ENCODE results near the gene PDE4D.

PDE4D gene

DNA sequence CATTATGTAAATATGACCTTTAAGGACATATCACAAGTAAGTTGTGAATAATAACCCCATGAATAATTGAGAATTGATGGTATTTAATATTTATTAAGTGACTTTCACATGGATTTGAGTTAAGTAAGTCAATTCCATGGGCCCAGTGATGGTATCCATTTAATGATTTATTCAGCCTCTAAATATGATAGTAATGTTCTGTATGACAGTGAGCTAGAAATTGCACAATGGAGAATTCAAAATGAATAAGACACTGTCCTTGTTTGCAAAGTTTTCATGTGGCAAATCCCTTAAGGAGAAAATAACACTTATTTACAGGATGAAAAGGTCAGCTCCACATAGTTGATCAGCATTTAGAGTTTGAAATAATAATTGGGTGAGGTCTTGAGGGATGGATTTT lies 160.7 kb downstream of the PDE4D start:
- no peak for DNase-seq

GRCh38 chr5:59732301-59732700 lies 161.2 kb downstream of the PDE4D start:
- DNase-seq: peak; percentile 44

DNA sequence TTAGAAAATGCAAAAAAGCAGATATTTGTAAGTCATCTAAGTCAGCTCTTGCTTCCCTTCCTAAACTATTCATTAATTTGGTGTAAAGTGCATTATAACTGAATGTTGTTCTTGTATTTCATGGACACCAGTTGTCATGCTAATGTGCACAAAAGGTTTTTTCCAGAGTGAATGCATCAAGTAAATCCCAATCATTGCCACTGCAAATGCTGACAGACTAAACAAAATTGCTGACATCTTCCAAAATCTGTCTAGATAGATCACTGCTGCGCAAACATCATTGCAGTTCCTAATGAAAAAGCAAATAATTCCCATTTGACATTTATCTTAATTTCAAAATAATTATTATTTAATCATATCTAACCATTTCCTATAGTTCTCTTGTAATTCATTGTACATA lies 161.7 kb downstream of the PDE4D start:
- no peak for DNase-seq

DNA sequence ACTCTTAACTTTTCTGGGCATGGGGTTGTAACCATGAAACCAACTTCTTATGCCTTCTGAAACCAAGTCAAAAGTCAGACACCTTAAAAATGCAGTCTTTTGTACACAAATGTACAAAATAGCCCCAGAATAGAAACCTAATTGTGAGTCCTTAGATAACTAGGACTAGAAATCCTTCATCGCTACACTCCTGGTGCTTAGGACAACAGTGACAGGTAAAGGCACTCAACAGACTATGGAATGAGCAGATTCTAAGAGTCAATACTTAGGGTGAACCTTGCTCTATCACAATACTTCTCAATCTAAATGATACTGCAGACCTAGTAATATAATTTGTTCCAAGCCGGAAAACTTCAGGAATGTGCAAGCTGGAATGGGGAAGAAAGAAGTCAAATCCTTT lies 163.7 kb downstream of the PDE4D start:
- no peak for DNase-seq

GRCh38 chr5:59729357-59729756 lies 164.2 kb downstream of the PDE4D start:
- DNase-seq: no peak

GRCh38 chr5:59728356-59728755 lies 165.2 kb downstream of the PDE4D start:
- DNase-seq: no peak

DNA sequence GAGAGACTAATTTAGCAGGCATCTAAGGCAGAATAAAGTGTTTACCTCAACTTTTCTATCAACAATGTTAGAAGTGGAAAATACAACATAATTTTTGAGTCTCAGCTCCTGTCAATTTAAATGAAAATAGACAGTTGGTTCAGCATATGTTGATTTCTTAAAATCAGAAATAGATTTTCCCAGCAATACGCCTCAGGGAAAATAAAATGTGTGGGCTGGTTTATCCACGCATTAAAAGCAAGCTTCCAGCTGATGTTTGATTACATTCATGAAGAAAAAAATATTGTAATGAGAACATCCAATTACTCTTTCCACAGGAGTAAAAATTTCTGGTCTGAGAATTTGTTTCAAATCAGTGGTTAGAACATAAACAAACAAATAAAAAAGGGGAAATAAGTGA lies 166.3 kb downstream of the PDE4D start:
- no peak for DNase-seq

DNA sequence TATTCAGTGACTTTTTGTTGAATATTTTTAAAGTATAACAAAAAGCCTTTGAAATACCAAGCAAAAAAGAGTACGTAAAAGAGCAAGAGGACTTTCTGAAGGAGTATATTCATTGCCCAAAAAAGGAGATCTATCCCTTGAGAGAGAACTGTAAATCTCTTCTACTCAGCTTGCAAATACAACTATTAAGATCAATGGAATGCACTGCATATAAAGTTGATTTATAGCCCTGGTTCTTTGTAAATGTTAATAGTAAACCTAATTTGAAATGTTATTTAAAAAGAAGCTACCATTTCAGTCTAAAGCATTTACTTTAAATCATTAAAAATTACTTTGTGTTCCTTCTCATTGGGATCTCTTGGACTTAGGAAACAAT lies 168.1 kb downstream of the PDE4D start:
- no peak for DNase-seq

DNA sequence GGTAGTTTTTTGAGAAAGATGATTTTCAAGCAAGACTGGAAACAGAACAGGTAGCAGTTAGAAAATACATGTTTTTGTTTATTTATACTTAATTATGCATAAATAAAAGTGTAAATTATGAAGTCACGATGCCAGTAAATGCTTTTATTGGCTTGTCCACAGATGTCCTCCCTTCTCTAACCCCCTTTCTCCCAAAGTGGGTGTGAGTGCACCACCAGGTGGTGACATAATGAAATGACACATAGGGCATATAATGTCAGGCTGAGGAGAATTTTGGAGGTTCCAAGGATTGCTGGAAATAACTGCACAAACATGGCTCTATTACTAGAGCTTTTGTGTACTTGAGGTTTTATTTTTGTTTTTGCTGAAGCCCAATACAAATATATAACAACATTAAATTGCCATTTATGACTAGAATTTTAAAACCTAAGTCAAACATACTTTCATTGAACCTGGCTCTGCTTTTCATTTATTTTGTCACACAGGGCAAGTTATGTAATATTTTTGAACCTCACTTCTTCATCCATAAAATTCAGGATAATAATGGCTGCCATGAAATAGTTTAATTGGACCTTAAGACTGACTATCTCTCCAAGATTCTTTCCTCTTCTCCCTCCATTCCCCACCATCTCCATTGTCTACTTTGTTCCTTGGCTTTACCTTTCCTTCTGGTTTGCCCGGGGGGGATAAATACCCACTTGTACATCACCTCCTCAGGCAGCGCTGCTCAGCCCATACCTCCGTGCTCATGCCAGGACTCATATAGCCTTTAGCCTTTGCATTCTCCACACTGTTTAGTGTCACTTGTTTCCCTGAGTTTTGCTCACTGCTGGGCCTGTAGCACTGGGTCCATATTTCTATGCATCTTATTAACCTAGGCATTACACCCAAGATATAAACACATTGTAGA lies 168.8 kb downstream of the PDE4D start:
- no peak for DNase-seq

DNA sequence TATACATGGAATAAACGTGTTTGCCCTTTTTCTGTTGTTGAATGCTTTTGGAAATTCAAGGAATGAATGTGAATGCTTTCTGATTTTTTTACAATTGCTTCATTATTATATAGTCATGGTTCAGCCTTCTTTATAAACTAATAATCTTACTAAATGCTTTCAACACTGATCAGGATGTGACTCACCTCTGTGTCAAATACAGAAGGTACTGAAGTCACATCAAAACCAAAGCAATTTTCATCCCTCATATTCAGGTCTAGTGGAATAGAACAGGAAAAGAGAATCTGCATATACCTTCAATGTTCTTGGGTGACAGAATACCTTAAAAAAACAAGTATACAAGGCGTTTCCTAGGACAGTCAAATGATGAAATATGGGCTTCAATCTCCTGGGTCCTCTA lies 170.7 kb downstream of the PDE4D start:
- DNase-seq: no peak

DNA sequence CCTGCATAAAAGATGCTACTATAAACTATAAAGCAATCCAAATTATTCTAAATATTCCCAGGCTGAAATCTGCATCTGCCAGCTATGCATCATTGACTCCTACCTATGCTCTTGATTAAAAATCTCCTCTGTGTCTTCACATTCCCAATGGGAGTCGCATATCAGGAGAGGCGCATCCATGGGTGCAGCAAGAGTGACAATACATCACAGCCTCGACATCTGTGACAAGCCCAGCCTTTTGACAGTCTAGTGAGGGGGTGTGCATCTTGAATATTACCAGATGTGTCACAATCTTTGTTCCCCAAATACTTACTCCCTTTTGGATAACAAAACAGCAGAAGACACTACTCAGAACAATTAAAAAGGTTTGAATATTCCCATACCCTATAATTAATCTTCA lies 171.8 kb downstream of the PDE4D start:
- DNase-seq: no peak

DNA sequence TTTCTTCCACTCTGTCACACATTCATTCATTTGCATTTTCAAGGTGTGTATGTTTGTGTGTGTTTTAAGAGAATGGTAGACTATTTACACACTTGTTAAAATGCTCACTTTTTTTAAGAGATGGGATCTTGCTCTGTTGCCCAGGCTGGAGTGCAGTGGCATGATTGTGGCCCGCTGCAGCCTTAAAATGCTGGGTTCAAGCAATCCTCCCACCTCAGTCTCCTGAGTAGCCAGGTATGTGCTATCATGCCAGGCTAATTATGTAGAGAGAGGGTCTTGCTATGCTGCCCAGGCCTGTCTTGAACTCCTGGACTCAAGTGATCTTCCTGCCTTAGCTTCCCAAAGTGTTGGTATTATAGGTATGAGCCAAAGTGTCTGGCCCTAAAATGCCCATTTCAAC lies 173.5 kb downstream of the PDE4D start:
- DNase-seq: no peak

DNA sequence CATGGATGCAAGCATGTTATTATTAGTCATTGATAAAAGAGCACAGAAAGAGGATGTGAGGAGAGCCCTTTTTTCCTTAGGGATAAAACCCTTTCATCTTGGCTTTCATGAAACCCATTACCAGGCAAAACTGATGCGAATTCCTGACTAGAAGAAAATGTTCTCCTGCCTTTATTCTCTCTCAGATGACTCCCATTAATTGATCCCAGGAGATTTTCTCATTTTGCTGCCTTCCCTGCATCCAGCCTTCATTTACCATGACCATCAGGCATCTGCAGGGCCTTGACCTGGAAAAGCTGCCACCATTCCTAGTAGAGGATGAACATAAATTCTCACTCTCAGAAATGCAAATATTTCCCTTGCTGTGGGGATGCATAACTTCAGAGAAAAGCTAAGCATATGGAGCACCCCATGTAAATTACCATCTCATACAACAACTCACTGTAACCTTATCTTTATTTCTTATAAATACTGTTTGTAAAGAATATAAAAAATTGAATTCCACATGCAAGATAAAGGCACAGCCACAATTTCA lies 176.5 kb downstream of the PDE4D start:
- no peak for DNase-seq

- no peak for DNase-seq
Measured at GRCh38 chr5:59716029-59716428, 177.5 kb downstream of the PDE4D start.

GRCh38 chr5:59715228-59715627 lies 178.3 kb downstream of the PDE4D start:
- DNase-seq: no peak

DNA sequence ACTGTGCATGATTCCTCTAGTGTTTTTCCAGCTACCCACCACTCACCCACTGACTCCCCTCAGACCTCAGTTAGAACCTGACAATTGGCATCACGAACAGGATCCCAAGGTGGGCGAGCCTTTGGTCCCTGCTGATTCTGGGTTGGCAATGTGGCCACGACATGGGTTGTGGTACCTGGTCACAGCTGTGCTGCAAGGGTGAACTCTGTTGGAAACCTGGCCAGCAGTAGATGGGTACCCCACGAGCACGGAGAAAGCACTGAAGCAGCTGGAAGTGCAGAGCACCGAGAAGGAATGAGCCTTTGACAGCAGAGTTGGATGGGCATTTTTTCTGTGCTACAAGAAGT lies 180.1 kb downstream of the PDE4D start:
- no peak for DNase-seq

GRCh38 chr5:59712836-59713497 lies 180.6 kb downstream of the PDE4D start:
- DNase-seq: no peak

- DNase-seq: no peak
Measured at GRCh38 chr5:59711310-59711709, 182.2 kb downstream of the PDE4D start.

DNA sequence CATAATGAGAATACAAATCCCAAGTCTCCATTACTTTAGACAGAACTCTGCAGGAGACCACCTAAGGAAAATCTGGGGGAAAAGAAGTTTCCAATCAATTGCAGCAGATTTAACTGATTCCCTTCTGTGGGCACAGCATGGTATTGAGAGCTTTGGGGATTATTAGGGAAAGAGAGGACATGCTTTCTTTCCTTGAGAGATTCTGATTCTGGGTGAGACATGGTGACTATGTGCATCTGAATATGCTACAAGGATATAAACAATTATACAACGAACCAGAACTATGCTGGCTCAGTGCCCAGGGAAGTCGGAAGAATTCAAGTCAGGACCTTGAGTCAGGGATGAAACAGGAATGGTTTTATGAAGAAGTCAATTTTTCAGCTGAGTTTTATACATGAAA lies 183.7 kb downstream of the PDE4D start:
- DNase-seq: no peak

DNA sequence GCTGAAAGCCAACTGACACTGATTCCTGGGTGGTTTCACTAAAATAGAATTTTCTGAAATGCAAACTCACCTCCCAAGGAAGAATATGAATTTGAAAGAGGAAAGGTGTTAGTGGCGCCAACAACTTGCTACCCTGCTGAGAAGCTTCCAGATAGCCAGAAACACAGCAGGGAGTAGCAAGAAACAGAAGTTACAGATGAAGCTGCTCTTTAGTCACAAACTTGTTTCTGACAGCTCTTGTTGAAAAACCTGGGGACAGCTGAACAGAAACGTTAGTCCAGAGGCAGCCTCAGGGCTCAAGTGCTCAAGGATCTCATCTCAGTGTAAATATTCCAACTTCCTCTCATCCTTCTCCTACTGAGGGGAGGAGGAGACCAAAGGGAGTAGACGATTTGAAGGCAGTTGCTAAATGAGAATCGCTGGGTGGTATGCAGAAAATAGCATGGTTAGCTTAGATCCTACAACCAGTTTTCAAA lies 184.1 kb downstream of the PDE4D start:
- no peak for DNase-seq

- DNase-seq: no peak
Measured at GRCh38 chr5:59704936-59705335, 188.6 kb downstream of the PDE4D start.

- DNase-seq: no peak
Measured at GRCh38 chr5:59703789-59704188, 189.7 kb downstream of the PDE4D start.

DNA sequence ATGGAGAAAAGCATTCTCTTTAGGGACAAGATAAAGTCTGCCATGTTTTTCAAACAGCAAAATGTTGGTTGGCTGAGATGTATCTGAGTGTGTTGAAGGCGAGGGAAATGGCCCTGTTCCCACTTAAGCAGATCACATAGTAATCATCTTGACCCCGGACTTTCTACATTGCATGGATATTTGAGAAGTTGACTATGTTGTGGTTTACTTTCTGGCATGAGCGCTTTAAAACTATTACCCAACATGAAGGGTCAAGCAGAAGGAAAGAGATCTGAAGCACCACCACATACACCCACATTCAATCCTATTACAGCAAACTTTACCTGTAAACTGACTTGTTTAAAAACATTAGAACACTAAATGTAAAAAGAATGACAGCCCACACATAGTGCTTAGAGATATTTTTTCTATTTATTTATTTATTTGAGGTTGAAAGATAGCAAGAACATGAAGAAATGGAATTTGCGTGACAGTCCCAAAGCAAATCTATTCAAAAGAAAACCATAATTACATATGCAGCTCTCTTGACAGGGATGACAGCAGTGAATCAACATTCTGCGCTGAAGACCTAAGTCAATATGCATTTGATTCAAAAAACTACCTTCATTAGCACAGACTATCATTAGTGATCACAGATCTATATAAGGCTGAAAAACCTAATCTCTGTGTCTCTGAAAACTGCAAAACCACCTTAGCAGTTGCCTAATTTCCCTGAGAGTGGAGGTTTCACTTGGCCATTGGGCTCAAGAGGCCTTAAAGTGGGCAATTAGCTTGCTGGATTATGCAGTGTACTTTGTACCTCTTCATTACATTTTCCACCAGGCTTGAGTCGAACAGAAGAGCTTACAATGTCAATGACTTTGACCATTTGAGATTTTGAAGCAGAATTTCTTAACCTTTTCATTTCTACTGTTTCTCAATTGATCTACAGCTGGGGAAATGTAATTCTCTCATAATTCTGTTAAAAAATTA lies 195.0 kb downstream of the PDE4D start:
- DNase-seq: no peak

Data from retina (tissue), 1 donor.